Measurements from ENCODE around the gene EFNB1. TPM values are rescaled to one million over a fixed set of nuclear protein-coding genes. Genes with fewer than 3 reads are reported as not detected.

The EFNB1 gene
- total and polyA plus RNA-seq, 10 of the 15 experiments (the other 5 are each of a cell fraction or from before 2014, with no cell fraction given): 0.02 to 1.0 (median 0.81) TPM; not detected in 1

DNA sequence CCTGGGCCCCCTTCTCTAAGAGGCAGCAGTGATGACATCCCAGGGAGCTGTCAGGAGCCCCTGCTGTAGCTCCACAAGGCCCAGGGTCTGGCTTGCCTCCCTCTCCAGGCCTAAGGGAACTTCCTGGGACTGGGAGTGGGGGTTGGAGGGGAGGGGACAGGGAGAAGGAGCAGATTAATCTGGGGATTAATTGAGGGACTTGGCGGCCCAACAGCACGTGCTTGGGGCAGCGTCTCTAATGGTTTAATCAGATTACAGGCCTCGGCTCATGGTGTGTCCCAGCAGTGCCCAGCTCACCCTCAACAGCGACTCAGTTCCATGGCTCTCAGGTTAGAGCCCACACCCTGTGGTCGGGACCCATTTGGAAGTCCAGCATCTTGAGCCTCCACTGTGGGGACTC, 47.9 kb downstream of the EFNB1 start:
- Histone ChIP-seq H3K27me3 (replicated peaks in 1 of 2; ENCODE audit: control insufficient read depth in 2 of 2, insufficient read depth in 2 of 2, low read length in 1 of 2) (peaks cover 2 to 6% of the 10 kb centered on the region in 2 experiments; a peak in 3 of 4 replicates), H3K36me3 (ENCODE audit: control insufficient read depth in 2 of 2, insufficient read depth in 2 of 2, low read length in 1 of 2) (no peaks in the 10 kb centered on the region), H2AFZ (ENCODE audit: control insufficient read depth, low read depth, low read length) (no peak overlapping the region), H4K20me1 (ENCODE audit: control insufficient read depth, insufficient read depth) (no peaks in the 10 kb centered on the region), H3K9me3 (replicated peaks; ENCODE audit: control insufficient read depth, insufficient read depth, low read length) (no peaks in the 10 kb centered on the region), H3K4me1 (ENCODE audit: control insufficient read depth, insufficient read depth, low read length) (no peaks in the 10 kb centered on the region; the same call in 1 of the 2 replicates), H3K79me2 (ENCODE audit: control insufficient read depth, insufficient read depth, low read length) (no peaks in the 10 kb centered on the region), H3K9ac (ENCODE audit: control insufficient read depth, insufficient read depth, low read length) (no peak overlapping the region), H3K4me2 (ENCODE audit: control insufficient read depth, insufficient read depth) (no peak overlapping the region), H3K4me3 (no peak overlapping the region), H3K27ac (ENCODE audit: control insufficient read depth, insufficient read depth) (no peak overlapping the region)
- TF ChIP-seq CBX3 (IDR thresholded peaks at IDR 0.05; ENCODE audit: borderline replicate concordance, low read depth) (no peak), USF2 (IDR thresholded peaks at IDR 0.05; ENCODE audit: borderline replicate concordance, low read depth, low read length) (no peak), SMC3 (IDR thresholded peaks at IDR 0.05; ENCODE audit: borderline replicate concordance, low read length) (no peak), SUZ12 (IDR thresholded peaks at IDR 0.05; ENCODE audit: unreplicated experiment) (no peak), POLR2AphosphoS5 (IDR thresholded peaks at IDR 0.05; ENCODE audit: low read length) (no peak), RCOR1 (conservative IDR thresholded peaks at IDR 0.05; ENCODE audit: low read depth, low read length) (no peak), PAX8 (IDR thresholded peaks at IDR 0.05) (no peak), GATAD2B (conservative IDR thresholded peaks at IDR 0.05; ENCODE audit: low read depth) (no peak)
- ATAC-seq: no peak
- no TSS peak for BruUV-seq (replicated peaks)
- CTCF ChIA-PET: no interaction called here
- DNase-seq (ENCODE audit: low read depth, low spot score): no peak
- WGBS (ENCODE audit: insufficient coverage, insufficient replicate concordance, low lambda C conversion rate, missing lambda C conversion rate): 19% methylated on average over 6 of the region's 6 CpGs
- RAD21 ChIA-PET (ENCODE audit: unreplicated experiment): no interaction called here
- SMC1A ChIA-PET (ENCODE audit: uncharacterized antibody, unreplicated experiment): no interaction called here
- intact Hi-C loops (cut with micrococcal nuclease; ENCODE audit: unreplicated experiment): no loop called here
- in situ Hi-C loops (cut with MboI): no loop called here
- POLR2A ChIA-PET: no interaction called here
- no peak for FAIRE-seq

DNA sequence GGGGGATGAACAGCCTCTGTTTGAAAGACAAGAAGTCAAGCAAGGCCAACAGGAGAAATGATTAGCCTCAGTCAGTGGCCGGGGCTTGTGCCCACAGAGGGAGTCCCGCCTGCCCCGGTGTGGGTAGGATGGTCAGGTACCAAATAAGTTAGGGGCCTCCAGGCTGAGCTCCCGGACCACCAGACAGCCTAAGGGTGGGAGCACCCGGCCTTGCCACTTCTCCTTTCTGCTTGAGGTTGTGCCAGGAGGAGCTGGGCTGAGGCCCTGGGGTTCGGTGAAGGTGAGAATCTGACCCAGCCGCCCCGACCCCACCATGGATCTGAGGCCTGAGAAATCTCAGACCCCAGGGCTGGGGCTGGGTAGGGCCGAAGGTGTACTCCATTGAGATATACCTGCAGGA, 48.8 kb downstream of the EFNB1 start:
- DNase-seq (ENCODE audit: low read depth, low spot score): no peak
- H3K9me3 ChIP-seq (replicated peaks; ENCODE audit: control insufficient read depth, insufficient read depth, low read length): no peaks in the 10 kb centered on the region
- ATAC-seq: no peak
- H3K36me3 ChIP-seq (ENCODE audit: control insufficient read depth in 2 of 2, insufficient read depth in 2 of 2, low read length in 1 of 2): no peaks in the 10 kb centered on the region
- H2AFZ ChIP-seq (ENCODE audit: control insufficient read depth, low read depth, low read length): no peak overlapping the region
- TF ChIP-seq KDM1A (IDR thresholded peaks at IDR 0.05; ENCODE audit: borderline replicate concordance) (no peak), CEBPB (IDR thresholded peaks at IDR 0.05; ENCODE audit: borderline replicate concordance in 1 of 2, low read depth in 2 of 2, low read length in 2 of 2) (no peak)
- H3K9ac ChIP-seq (ENCODE audit: control insufficient read depth, insufficient read depth, low read length): no peak overlapping the region
- WGBS (ENCODE audit: insufficient coverage, insufficient replicate concordance, low lambda C conversion rate, missing lambda C conversion rate): 14% methylated on average over 9 of the region's 9 CpGs
- ChIA-PET CTCF (no interaction called here), RAD21 (ENCODE audit: unreplicated experiment) (no interaction called here), POLR2A (no interaction called here), SMC1A (ENCODE audit: uncharacterized antibody, unreplicated experiment) (no interaction called here)
- H3K27ac ChIP-seq (ENCODE audit: control insufficient read depth, insufficient read depth): no peak overlapping the region
- H3K27me3 ChIP-seq (replicated peaks in 1 of 2; ENCODE audit: control insufficient read depth in 2 of 2, insufficient read depth in 2 of 2, low read length in 1 of 2): peaks cover 2 to 6% of the 10 kb centered on the region in 2 experiments; a peak in 3 of 4 replicates
- BruUV-seq (replicated peaks): no TSS peak
- H4K20me1 ChIP-seq (ENCODE audit: control insufficient read depth, insufficient read depth): no peaks in the 10 kb centered on the region
- H3K79me2 ChIP-seq (ENCODE audit: control insufficient read depth, insufficient read depth, low read length): no peaks in the 10 kb centered on the region
- in situ Hi-C loops (cut with MboI): no loop called here
- intact Hi-C loops (cut with micrococcal nuclease; ENCODE audit: unreplicated experiment): no loop called here
- H3K4me3 ChIP-seq: no peak overlapping the region
- FAIRE-seq: no peak
- no peak overlapping the region for H3K4me2 ChIP-seq (ENCODE audit: control insufficient read depth, insufficient read depth)
- no peaks in the 10 kb centered on the region; the same call in 1 of the 2 replicates for H3K4me1 ChIP-seq (ENCODE audit: control insufficient read depth, insufficient read depth, low read length)
